G401 (cell line): ENCODE measurements around the gene PIAS4. TPM values are rescaled to one million over a fixed set of nuclear protein-coding genes. Genes with fewer than 3 reads are reported as not detected.
A peak's percentile ranks its signal among the peaks of the same experiment; 100 is the strongest.

Experiments used
- DNase-seq: peaks from one replicate; pipeline ENCODE4 v3.0.0-alpha.2; 2015; ENCODE audit warnings: low spot score
- in situ Hi-C: cut with HindIII; loops from 2 replicates; pipeline ENCODE4 v1.10.0; 2016; ENCODE audit warnings: low sequenced_read_pairs, mixed read lengths
- total RNA-seq: library from RNA; depleted of rRNA; stranded (reverse); fragments of >200 nt; shearing (Covaris generic); gene quantifications from 2 replicates; pipeline ENCODE4 v1.2.3, GENCODE V29; 2014

PIAS4 gene
- total RNA-seq, 1 experiment from 2014 or later: 45.7 TPM

DNA sequence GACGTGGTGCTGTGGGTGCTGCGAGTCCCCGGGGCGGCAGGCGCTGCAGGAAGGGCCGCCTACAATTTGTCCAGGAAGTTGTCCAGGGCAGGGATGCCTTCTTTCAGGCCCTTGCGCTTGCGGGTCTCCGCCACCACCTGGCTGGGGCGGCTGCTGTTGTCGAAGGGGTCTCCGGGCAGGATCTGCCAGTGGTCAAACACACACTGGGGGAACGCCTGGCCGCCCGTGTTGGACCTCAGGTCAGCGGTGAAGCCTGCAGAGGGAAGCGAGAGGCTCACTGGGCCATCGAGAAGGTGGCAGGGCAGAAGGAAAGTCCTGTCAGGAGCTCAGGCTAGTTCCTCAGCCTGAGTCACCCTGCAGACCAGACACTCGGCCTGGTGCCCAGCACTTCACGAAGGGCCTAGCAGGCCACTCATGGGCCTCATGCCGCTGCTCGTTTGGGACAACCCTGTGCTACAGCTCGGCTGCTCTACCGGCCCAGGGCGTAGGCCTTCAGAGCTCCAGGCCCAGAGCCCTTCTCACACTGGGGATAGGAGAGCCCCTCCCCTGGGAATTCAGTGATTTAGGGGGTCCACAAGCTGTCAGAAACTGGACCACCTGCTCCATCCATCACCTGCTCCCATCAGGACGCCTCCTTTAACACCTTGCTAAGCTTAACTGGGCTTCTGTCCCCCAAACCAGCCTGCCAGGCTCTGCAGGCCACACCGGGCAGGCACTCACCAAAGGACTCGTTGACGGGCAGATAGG, 30.9 kb upstream of the PIAS4 start:
- in situ Hi-C loops: no loop called here
- DNase-seq: no peak

DNA sequence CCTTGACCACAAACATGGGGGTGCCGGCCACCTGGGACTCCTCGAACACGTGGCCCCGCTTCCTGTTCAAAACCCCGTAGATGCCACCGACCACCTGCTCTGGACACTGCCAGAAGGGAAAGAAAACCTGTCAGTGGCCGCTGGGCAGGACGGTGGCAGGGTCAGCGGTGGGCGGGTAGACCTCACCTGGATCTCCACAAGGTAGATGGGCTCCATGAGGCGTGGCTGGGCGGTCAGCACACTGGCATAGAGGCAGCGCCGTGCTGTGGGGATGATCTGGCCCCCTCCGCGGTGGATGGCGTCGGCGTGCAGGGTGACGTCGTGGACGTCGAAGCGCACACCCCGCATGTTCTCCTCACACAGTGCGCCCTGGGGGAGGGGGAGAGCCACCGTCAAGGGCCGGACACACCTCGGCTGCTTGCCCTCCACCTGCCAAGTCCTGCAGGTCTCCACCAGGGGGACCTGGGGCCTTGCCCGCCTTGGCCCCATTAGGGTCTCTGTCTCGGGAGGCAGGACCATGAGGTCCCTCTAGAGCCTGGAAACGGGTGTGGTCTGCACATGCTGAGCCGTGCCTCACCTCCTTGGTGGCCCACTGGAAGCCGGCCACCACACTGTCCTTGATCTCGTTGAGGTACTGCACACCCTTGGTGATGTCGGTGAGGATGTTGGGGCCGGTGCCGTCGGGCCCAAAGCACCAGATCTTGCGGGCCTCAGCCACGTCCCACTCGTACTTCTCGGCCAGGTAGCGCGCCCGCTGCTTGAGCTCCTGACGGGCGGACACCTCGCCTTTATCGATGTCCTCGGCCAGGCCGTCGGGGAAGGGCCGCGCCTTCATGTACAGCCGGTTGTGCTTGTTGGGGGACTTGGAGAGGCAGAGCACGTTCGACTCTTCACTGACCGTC, 30.0 kb upstream of the PIAS4 start:
- in situ Hi-C loops: no loop called here
- no peak for DNase-seq

DNA sequence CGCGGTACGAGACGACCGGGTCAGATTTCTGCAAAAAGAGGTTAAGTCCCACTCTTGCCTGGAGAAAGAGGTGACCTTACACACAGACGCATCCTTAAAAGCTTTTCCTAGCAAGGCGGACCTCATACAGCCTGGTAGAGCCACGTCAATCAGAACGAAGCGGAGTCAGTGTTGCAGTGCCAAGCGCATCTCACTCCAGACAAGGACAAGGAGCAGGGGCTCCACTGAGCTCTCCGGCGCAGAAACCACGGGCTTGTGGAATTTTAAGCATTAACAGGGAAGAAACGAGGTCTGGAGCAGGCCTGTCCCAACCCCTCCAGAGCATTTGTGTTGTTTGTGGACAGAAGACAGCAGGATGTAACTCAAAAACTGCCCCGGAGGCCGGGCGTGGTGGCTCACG, 29.4 kb upstream of the PIAS4 start:
- no peak for DNase-seq
- in situ Hi-C loops: no loop called here

DNA sequence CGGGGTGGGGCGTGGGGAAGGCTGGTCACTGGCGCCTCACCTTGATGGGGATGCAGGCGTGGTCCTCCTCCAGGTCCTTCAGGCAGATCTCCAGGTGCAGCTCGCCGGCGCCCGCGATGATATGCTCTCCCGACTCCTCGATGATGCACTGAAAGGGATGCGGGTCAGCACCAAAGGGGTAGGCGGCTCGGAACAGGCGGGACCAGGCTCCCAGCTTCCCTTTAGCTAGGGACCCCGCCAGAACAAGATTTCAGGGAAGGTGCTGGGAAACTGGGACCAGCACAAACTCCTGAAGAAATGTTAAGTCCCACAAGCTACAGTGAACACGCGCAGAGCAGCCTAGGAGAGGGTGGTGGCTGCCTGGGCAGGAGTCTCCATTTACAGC, 28.3 kb upstream of the PIAS4 start:
- in situ Hi-C loops: no loop called here
- no peak for DNase-seq

- DNase-seq: no peak
- in situ Hi-C loops: no loop called here
Measured at GRCh38 chr19:3979674-3980352, 27.7 kb upstream of the PIAS4 start.

GRCh38 chr19:3980353-3981251, 26.9 kb upstream of the PIAS4 start:
- no peak for DNase-seq
- in situ Hi-C loops: no loop called here

DNA sequence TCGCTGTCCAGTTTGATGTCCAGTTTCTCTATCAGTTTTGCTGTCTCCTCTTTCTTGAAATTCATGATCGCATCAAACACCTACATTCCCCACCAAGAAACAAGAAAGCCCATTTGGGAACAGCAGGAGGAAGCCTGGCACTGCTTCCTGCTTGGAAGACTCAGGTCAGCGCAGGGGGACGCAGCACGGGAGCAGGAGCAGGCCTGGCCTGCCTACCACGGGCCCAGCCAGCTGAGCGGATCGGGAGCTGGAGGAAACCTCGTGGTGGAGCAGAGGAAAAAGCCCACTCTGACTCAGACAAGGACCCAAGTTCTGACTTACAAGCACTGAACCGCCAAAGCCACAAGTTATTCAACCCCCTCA, 26.2 kb upstream of the PIAS4 start:
- DNase-seq: no peak
- in situ Hi-C loops: no loop called here

GRCh38 chr19:3981736-3982681, 25.5 kb upstream of the PIAS4 start:
- DNase-seq: no peak
- in situ Hi-C loops: no loop called here

GRCh38 chr19:3982701-3983541, 24.6 kb upstream of the PIAS4 start:
- in situ Hi-C loops: no loop called here
- DNase-seq: no peak

GRCh38 chr19:3983542-3983914, 24.0 kb upstream of the PIAS4 start:
- no peak for DNase-seq
- in situ Hi-C loops: no loop called here

DNA sequence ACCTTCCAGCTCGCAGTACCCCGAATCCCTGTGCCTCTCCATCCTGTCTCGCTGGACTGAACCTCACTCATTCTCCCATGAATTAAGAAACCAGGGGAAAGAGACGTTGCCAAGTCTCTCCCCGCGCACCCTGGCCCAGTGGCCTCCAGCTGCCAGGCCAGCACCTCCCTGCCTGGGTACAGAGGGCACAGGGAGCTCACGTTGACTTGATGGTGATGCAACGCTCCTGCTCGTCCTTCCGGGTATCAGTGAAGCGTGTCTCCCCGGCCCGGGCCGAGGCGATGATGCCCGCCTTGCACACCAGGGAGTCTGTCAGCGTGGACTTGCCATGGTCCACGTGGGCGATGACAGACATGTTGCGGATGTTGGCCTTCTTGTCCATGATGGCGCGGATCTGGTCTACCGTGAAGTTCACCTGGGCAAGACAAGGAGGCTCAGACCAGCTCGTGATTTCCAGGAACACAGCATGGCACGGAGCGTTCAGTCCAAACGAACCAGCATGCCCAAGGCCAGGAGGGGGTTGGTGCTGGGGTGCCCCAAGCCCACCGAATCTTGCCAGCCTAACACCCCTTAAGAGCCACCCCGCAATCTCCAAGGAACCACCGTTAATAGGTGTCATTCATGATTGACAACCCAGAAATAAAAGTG, 23.5 kb upstream of the PIAS4 start:
- no peak for DNase-seq
- in situ Hi-C loops: no loop called here

DNA sequence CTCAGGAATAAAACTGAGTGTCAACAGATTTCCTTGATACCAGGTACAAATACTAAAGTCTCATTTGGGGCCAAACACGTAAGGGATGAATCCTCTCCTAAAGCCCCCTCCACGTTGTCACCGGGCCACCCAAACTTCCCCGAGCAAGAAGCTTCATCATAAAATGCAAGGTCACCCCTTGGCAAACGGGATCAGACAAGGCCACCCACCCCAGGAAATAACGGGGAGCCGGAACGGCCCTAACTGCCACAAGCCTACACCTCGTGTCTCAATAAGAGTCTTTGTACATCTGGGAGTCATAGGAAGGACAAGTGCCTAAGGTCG, 23.0 kb upstream of the PIAS4 start:
- no peak for DNase-seq
- in situ Hi-C loops: no loop called here

DNA sequence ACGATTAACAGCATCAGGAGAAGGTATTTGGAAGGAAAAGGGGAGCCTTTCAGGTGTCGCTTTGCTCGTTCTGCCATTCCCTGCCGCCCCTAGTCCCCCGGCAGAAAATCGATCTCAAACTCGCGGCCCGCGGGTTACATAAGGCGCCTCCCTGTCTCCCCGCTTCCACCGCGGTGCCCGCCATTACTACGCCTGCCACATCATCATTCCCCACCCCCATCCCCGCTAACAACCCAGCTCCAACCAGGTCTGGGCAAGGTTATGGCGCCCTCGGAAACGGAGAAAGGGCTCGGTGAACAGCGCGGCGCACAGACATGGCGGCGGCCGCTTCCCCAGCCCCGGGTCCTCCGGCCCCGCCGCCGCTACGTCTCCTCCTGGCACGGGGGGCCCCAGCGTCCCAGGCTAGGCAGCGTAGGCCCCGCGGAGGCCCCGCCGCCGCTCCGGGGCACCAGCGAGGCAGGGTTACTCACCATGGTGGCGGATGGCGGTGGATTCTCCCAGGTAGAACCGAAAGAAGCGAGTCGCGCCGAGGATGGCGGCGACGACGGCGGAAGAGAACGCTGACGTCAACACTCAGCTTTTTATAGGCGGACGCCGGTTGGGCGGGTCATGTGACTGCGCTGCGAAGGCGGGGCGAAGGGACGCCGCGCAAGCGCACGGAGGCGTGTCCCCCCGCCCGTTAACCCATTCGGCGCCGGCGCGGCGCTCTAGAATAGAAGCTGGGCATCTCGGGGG, 22.5 kb upstream of the PIAS4 start, which contains the start of gene EEF2:
Gene EEF2 (minus strand): TSS at position 556 of the 735 bp plus-strand sequence. CDS start 83 bp downstream, at position 473.
- peak; percentile 86 for DNase-seq
- in situ Hi-C loops: no loop called here

DNA sequence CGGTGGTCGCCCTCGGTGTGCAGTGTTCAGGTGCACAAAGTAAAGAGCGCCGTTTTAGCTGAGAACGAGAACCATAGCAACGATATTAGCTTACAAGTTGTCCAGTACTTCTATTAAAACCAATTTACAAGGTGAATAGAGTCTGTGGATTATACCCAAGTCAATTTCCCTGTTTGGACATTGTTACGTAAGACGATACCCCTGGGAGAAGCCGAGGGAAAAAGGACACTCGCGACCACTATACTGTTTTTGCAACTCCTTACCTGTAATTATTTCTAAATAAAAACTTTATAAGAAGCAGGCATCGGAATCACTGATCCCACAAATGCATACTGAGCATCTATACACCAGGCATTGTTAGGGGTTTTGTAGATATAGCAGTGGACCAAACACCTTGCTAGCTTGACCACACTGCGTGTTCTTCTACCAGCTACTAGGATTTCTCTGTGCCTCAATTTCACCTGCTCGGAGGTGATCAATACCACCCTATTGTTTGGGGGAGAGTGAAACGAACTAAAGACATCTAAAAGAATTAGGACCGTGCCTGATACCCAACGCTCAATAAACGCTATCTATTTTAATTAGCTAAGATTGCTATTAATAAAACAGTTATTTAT, 21.8 kb upstream of the PIAS4 start:
- in situ Hi-C loops: no loop called here
- peak; percentile 48 for DNase-seq

DNA sequence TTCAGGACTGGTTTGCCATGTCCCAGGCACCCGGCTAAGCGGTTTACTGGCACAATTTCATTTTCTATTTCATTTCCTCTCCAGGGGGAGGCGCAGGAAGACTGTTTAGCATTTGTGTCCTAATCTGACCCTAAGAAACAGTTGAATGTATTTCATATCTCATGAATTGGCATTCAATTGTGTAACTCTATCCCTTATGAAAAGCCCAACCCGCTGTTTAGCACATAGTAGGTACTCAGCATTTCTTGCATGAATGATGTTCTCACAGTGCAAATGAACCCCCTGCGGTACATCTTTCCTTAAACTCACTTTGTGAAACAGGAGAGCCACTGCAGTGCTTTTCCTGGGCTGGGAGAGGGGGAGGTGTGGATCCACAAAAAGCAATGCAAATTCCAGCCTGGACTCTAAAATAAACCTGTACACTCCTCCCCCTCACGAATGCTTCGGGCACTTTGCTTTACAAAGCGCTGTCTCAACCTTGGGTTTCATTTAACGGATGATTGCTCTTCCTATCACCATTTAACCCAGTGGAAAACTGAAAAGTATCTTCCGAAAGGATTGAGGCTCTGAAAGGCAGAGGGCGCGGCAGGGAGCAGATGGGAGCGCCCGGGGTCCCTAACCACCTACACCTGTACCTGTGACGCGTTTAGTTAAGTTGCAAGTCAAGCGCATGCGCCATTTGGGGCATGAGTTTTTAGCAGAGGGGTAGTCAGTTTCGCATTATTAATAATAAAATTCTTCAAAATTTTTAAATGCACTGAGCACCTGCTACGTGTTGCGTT, 21.1 kb upstream of the PIAS4 start:
- in situ Hi-C loops: no loop called here
- peak; percentile 94 for DNase-seq
